Measurements from ENCODE around the gene COL9A2.

Gene COL9A2

GRCh38 chr1:40266786-40267535 is 50.1 kb downstream of the COL9A2 start:
- Mint-ChIP-seq H3K9me3 (no peaks in the 10 kb centered on the region), H3K4me3 (no peak overlapping the region), H3K27ac (no peak overlapping the region), H3K36me3 (ENCODE audit: low read depth) (peaks cover 51% of the 10 kb centered on the region), H3K4me1 (no peaks in the 10 kb centered on the region), H3K27me3 (ENCODE audit: low read depth, poor library complexity) (no peaks in the 10 kb centered on the region)
- DNase-seq: no peak
- TF ChIP-seq CTCF (IDR thresholded peaks at IDR 0.05): no peak

GRCh38 chr1:40265919-40266318 is 51.2 kb downstream of the COL9A2 start:
- no peak overlapping the region for H3K27ac Mint-ChIP-seq
- no peak overlapping the region for H3K4me3 Mint-ChIP-seq
- no peaks in the 10 kb centered on the region for H3K9me3 Mint-ChIP-seq
- H3K36me3 Mint-ChIP-seq (ENCODE audit: low read depth): peaks cover 51% of the 10 kb centered on the region
- no peak for DNase-seq
- TF ChIP-seq CTCF (IDR thresholded peaks at IDR 0.05): no peak
- no peaks in the 10 kb centered on the region for H3K4me1 Mint-ChIP-seq
- peaks cover 3% of the 10 kb centered on the region for H3K27me3 Mint-ChIP-seq (ENCODE audit: low read depth, poor library complexity)

- H3K27me3 Mint-ChIP-seq (ENCODE audit: low read depth, poor library complexity): peaks cover 3% of the 10 kb centered on the region
- no peak overlapping the region for H3K4me3 Mint-ChIP-seq
- no peak for DNase-seq
- no peak for TF ChIP-seq CTCF (IDR thresholded peaks at IDR 0.05)
- no peaks in the 10 kb centered on the region for H3K4me1 Mint-ChIP-seq
- peaks cover 51% of the 10 kb centered on the region for H3K36me3 Mint-ChIP-seq (ENCODE audit: low read depth)
- no peak overlapping the region for H3K27ac Mint-ChIP-seq
- H3K9me3 Mint-ChIP-seq: no peaks in the 10 kb centered on the region
Measured at GRCh38 chr1:40265298-40265697, 51.8 kb downstream of the COL9A2 start.

GRCh38 chr1:40264354-40264781 is 52.7 kb downstream of the COL9A2 start:
- peaks cover 5% of the 10 kb centered on the region for H3K4me1 Mint-ChIP-seq
- TF ChIP-seq CTCF (IDR thresholded peaks at IDR 0.05): no peak

GRCh38 chr1:40258445-40258769 is 58.7 kb downstream of the COL9A2 start:
- Mint-ChIP-seq H3K27me3 (ENCODE audit: low read depth, poor library complexity) (peaks cover 3% of the 10 kb centered on the region), H3K36me3 (ENCODE audit: low read depth) (peaks cover 31% of the 10 kb centered on the region), H3K4me1 (peaks cover 23% of the 10 kb centered on the region), H3K4me3 (peak overlapping the region; percentile 96), H3K9me3 (no peaks in the 10 kb centered on the region), H3K27ac (peak overlapping the region; percentile 99)
- no peak for TF ChIP-seq CTCF (IDR thresholded peaks at IDR 0.05)
- no peak for DNase-seq

More at GRCh38 chr1:40264354-40264781, 52.7 kb downstream of the COL9A2 start:
- H3K9me3 Mint-ChIP-seq: no peaks in the 10 kb centered on the region
- H3K4me3 Mint-ChIP-seq: no peak overlapping the region
- H3K27me3 Mint-ChIP-seq (ENCODE audit: low read depth, poor library complexity): peaks cover 3% of the 10 kb centered on the region
- no peak for DNase-seq
- peaks cover 44% of the 10 kb centered on the region for H3K36me3 Mint-ChIP-seq (ENCODE audit: low read depth)
- no peak overlapping the region for H3K27ac Mint-ChIP-seq

Measured in nephron progenitor cell (in vitro differentiated cells).